Occipital lobe (tissue), 2 donors: ENCODE results near the gene DCP2. TPM values are rescaled to one million over a fixed set of nuclear protein-coding genes. Genes with fewer than 3 reads are reported as not detected.
"Not testable (repeated sequence)": the region's sequence is repeated elsewhere in the genome, so short reads cannot be mapped to it uniquely, and the experiment has no call there.

Experiments used
- DNase-seq: peaks from one replicate; lab custom pipeline; 2025; lab: John Stamatoyannopoulos, UW
- total RNA-seq: library from RNA; depleted of rRNA; stranded (reverse); fragments of >200 nt; gene quantifications from one replicate; pipeline ENCODE4 v1.2.3, GENCODE V29; 2014

DCP2 gene
- total RNA-seq = 129 TPM

DNA sequence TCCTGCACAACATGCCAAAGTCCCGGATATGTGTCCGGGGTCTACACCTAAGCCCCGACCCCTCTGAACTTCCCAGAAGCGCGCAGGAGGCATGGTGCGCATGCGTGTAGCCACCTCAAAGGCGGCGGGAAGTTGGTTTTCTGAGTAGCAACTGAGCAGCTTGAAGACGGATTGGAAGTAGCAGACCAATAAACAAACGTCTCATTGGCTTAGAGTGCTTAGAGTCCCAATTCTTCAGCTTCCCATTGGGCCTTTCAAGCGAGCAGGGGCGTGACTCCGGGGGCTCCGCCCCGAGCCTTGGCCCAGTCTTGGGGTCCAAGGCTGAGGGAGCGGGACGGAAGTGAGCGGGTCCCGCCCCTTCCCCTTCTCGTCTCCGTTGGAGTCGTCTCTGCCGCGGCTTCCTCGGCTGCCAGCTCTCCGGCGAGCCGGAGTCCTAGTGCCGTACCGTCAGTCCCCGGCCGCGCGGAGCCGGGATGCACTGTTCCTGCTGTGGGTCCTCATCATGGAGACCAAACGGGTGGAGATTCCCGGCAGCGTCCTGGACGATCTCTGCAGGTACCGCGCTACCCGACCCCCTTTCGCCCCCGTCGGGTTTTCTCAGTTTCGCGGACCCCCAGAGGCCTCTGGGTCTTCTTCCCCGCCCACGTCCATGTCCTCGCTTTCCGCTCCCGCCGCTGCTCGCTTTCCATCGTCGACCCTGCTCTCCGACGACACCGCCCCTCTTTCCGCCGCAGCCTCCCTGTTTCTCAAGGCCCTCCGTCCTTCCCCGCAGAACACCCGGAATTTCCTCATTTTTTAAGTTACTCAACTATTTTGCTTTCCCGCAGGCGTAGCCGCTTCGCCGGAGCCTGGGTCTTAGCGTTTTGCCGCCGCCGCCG, at the start of gene DCP2:
TSS of gene DCP2 (plus strand) at position 367 of the 878 bp plus-strand sequence. CDS start at position 503, 136 bp downstream.
- peak; percentile 91 for DNase-seq

- no peak for DNase-seq
Measured at GRCh38 chr5:112929336-112930081, 47.1 kb upstream of the DCP2 start.

- DNase-seq = no peak
Measured at GRCh38 chr5:112930082-112930344, 46.6 kb upstream of the DCP2 start.

- no peak for DNase-seq
Measured at GRCh38 chr5:112931473-112931872, 45.1 kb upstream of the DCP2 start.

- DNase-seq = no peak
Measured at GRCh38 chr5:112933105-112933504, 43.5 kb upstream of the DCP2 start.

GRCh38 chr5:112933651-112934365, 42.8 kb upstream of the DCP2 start:
- no peak for DNase-seq

- DNase-seq = no peak
Measured at GRCh38 chr5:112934366-112934663, 42.3 kb upstream of the DCP2 start.

- no peak for DNase-seq
Measured at GRCh38 chr5:112935675-112936074, 40.9 kb upstream of the DCP2 start.

DNA sequence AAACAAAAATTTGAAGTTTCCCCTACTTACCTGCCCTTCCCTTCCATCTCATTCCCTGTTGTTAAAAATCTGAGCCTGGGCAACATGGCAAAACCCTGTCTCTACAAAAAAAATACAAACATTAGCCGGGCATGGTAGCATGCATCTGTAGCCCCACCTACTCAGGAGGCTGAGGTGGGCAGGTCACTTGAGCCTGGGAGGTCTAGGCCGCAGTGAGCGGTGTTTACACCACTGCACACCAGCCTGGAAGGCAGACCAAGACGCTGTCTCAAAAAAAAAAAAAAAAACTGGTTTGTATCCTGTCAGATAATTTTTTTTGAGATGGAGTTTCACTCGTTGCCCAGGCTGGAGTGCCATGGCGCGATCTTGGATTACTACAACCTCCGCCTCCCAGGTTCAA, 38.3 kb upstream of the DCP2 start:
- DNase-seq = no peak

DNA sequence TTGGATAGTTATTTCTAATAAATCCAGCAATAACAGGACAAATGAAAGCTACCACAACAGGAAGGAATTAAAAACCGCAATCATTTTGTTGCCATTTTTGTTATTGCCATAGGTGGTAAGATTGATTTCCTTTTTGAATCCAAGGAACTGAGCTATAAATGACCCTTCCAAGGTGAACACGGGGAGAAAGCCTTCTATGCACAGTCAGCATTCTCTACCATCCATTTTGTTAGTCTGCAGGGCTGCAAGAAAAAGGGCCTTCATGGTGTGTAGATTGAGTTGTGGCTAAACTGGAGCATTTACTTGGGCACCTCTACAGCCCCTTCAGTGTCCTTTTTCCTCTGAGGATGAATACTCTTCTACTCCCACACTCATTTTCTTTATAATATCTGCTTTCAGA, 35.9 kb upstream of the DCP2 start:
- DNase-seq = no peak

GRCh38 chr5:112948458-112948857, 28.1 kb upstream of the DCP2 start:
- no peak for DNase-seq

- DNase-seq = no peak
Measured at GRCh38 chr5:112951124-112951702, 25.4 kb upstream of the DCP2 start.

GRCh38 chr5:112956606-112957005, 20.0 kb upstream of the DCP2 start:
- DNase-seq = no peak

GRCh38 chr5:112957036-112957808, 19.4 kb upstream of the DCP2 start:
- DNase-seq = no peak

- DNase-seq = peak; percentile 55
Measured at GRCh38 chr5:112958093-112959088, 18.2 kb upstream of the DCP2 start.

GRCh38 chr5:112959872-112960271, 16.7 kb upstream of the DCP2 start:
- not testable (repeated sequence) for DNase-seq

DNA sequence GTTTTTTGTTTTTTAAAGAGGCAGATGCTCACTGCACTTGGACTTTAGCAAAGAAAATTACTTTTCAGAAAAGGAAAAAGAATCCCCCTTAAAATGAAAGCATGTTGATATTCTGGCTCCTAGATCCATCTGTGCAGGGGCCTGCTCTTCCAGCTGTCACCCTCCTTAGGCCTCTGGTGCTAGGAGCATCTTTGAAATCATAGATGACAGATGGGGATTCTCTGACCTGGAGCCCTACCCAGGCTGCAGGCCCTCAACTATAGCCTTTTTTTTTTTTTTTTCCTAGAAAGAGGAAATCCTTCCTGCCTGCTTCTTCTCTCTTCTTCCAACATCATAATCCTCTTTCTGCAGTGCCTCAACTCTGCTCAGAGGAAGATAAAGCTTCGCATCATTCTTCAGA, 16.3 kb upstream of the DCP2 start:
- no peak for DNase-seq

DNA sequence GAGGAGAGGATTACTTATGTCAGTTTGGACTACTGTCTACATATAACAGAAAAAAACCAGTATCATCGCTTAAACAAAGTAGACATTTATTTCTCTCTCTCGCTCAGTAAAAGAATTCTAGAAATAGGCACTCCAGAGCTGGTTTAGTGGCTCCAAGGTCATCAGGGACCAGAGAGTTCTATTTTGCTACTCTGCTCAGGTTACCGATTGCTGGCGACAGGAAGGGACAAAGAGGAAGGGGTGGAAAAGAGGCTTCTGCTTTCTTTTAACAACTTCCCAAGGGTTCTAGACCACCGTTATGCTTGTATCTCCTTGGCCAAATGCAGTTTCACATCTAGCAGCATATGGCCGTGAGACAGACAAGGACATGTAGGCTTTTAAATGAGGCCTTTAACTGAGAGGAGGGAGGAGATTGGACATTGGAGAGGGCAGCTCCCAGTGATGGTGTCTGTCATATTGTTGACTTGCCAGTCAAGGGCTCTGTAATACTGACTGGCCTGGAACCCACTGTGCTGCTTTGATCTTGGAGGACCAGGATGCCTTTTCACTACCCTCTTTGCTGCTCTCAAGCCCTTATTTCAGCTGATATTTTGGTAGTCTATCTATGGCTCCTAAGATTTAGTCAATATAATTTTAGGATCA, 15.6 kb upstream of the DCP2 start:
- DNase-seq = no peak

GRCh38 chr5:112963374-112963733, 13.2 kb upstream of the DCP2 start:
- DNase-seq = not testable (repeated sequence)
